ENCODE data around the gene SH3PXD2A.

Gene SH3PXD2A

DNA sequence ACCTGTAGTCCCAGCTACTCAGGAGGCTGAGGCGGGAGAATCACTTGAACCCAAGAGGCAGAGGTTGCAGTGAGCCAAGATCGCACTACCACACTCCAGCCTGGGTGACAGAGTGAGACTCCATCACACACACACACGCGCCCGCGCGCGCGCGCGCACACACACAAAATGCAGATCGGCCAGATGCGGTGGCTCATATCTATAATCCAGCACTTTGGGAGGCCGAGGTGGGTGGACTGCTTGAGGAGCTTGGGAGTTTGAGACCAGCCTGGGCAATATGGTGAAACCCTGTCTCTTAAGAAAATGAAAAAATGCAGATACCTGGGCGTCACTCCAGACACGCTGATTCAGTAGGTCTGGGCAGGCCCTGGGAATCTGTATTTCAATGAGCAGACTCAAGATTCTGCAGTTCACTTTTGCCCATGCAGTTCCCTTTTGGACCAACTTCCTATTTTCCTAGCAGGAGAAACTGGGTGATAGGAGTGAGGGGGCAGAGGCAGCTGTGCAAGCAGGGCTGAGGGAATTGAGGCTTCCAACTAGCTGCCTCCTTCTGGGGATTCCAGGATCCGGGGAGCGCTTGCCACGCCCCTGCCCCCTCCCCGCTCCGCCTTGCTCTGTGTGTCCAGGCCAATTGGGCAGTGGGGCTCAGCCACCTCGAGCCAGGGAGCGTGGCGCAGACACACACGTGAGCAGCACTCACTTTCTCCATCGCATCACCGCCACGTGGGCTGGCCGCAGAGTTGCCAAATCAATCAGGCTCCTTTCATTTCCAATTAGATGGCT, 173.6 kb downstream of the SH3PXD2A start:
- DNase-seq: no peak

DNA sequence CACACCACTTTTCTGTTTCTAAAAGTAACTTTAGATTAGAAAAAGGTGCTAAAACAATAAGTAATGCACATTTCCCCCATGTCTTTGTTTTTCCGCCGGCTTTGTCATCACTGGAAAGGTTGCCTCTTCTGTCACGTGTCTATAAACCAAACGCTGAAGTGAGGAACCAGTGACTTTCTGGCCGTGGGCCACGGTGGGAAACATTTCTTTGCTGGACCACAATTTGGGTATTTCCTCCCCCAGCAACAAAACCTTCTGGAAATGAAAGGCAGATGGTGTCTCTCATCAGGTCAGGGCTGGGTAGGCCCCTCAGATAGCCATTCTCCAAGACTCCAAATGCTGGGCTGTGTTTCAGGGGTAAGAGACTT, 174.5 kb downstream of the SH3PXD2A start:
- no peak for DNase-seq

DNA sequence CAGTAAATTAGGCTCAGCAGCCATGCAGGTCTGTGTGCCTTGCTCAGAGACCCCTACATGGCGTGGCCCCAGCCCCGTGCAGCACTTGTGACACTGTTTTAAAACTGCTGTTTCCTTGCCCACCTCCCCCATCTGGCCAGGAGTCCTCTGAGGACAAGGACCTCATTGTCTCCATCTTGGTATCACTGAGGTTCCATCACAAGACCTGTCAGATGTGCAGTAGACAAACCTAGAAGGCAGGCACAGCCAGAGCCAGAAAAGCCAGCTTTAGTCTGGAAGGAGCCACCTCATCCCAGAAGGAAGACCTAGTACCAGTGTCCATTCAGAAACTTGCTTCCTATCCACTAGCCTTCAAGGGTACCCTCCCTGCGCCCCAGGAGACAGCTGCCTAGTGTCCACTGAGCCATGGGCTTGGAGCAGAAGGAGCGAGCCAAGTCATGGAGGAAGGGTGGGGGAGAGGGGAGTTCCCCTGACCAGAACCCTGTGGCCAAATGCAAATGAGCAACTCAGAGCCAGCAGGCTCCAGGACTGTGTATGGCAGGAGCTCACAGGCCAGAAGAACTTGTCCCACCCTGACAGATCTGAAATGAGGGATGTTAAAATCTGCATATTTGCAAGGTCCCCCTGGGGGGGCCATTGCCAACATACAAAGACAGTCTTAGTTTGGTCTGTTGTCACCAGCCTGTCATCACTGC, 176.1 kb downstream of the SH3PXD2A start:
- no peak for DNase-seq

GRCh38 chr10:103678178-103678526, 177.2 kb downstream of the SH3PXD2A start:
- peak; percentile 54 to 67 (median 66) for DNase-seq

GRCh38 chr10:103677486-103678177, 177.7 kb downstream of the SH3PXD2A start:
- DNase-seq: no peak

GRCh38 chr10:103676851-103677417, 178.4 kb downstream of the SH3PXD2A start:
- DNase-seq: no peak

DNA sequence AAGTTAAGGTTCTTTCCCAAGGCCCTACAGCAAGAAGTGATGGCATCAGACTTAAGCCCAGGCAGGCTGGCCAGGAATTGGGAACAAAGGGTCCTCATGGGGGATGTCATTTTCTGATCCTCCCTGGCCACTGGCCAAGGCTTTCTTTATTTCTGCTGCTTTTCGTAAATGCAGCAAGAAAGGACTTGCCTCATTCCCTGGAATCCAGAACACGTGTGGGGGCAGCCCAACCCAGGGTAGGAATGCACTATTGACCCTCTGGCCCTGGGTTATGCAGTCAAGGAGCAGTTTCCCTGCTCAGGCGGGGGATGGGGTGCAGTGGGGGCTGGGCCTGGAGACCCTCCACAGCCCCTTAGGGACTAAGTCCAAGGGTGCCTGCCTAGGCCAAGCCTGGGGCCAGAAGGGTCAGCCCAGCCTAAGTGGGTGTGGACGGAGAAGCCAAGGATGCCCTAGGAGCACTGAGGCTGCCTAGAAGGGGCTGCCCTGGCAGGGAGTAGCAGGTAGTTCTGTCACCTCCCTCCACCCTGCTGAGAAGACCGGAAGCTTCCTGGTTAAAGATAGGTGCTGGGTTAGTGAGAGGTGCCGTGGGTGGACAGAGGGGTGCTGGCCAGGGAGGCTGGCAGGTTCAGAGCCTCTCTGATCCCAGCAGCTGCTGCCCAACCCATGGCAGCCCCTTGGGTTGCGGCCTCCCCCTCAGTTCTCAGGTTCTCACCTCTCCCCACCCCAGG, 179.2 kb downstream of the SH3PXD2A start:
- DNase-seq: no peak

- DNase-seq: no peak
Measured at GRCh38 chr10:103673606-103674005, 181.8 kb downstream of the SH3PXD2A start.

DNA sequence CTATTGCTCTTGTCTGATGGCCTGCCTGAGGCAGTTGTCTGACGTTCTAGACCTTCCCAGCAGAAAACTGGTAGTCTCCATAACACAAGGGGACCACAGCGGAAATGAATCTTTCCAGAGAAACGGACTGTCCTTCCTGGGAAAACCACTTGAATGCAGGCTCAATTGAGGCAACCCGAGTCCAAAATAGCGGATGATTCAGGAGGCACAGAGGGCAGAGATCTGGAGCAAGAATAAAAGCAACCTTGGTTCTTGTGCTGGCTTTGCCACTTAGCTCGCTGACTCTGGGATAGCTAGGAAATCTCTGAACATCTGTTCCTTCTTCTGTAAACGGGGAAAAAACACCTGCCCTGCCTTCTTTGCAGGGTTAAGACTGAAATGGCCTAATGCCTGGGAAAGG, 183.0 kb downstream of the SH3PXD2A start:
- no peak for DNase-seq

GRCh38 chr10:103671126-103671895, 184.1 kb downstream of the SH3PXD2A start:
- no peak for DNase-seq

- no peak for DNase-seq
Measured at GRCh38 chr10:103669944-103670343, 185.4 kb downstream of the SH3PXD2A start.

DNA sequence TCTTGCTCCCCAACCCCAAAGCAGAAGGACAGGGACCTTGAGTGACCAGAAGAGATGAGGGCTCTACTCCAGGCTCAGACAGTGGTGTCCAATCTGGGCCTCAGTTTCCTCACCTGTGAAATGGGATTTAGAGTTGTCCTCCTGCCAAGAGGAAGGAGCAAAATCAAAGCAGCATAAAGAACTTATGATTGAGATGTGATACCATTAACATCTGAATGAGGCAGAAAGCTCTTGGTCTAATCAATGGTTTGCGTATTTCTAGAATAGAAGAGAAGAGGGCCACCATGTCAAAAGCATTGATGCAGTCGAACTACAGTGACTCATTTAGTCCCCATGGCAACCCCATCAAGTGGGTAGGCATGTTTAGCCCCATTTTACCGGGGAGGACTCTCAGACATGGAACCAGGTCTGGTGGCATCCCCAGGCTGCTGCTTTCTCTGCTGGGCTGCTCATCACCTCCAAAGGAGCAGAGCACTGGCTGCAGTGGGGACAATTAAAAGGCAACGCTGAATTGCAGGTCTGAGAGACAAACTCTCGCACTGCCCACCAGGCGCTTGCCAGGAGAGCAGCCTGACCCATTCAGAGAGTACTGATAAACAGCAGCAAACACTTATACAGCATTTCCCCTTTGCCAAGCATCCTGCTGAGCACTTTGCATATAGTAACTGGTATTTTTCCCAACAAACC, 186.0 kb downstream of the SH3PXD2A start:
- no peak for DNase-seq

- DNase-seq: no peak
Measured at GRCh38 chr10:103668351-103669242, 186.8 kb downstream of the SH3PXD2A start.

DNA sequence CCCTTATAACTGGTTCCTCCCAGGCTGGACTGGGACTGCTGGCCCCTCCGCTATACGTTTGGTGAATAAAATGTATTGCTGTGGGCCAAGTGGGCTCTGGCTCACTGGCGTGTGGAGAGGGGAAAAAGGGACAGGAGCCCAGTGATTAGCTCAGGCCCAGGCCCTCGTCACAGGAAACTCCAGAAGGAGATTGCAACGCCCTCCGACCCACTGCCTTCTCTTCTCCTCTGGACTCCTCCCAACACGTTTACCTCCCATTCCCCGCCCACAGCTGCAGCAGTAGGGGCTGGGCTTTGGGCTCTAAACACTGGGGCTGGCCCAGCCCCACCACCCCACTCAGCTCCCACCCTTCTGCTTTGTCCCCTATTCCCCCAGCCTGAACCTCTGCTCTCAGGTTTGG, 188.0 kb downstream of the SH3PXD2A start:
- no peak for DNase-seq

GRCh38 chr10:103666762-103667150, 188.6 kb downstream of the SH3PXD2A start:
- no peak for DNase-seq

- no peak for DNase-seq
Measured at GRCh38 chr10:103666087-103666761, 189.2 kb downstream of the SH3PXD2A start.

GRCh38 chr10:103665162-103665889, 190.1 kb downstream of the SH3PXD2A start:
- no peak for DNase-seq

- no peak for DNase-seq
Measured at GRCh38 chr10:103663802-103664201, 191.6 kb downstream of the SH3PXD2A start.

GRCh38 chr10:103663236-103663635, 192.1 kb downstream of the SH3PXD2A start:
- no peak for DNase-seq

Measured in activated CD4-positive, CD25-positive, alpha-beta regulatory T cell (primary cell).